ENCODE results near the gene EVI5.
"Not testable (repeated sequence)": the region's sequence is repeated elsewhere in the genome, so short reads cannot be mapped to it uniquely, and the experiment has no call there.

EVI5 gene

GRCh38 chr1:92791487-92792066 is 6.7 kb upstream of the EVI5 start:
- DNase-seq: no peak

- DNase-seq: no peak
Measured at GRCh38 chr1:92790867-92791266, 6.0 kb upstream of the EVI5 start.

GRCh38 chr1:92790081-92790480 is 5.2 kb upstream of the EVI5 start:
- no peak for DNase-seq

GRCh38 chr1:92786111-92786901 is 1.4 kb upstream of the EVI5 start:
- no peak for DNase-seq

- DNase-seq: no peak
Measured at GRCh38 chr1:92784021-92784638, 778 bp downstream of the EVI5 start.

GRCh38 chr1:92783550-92783949 is 1.4 kb downstream of the EVI5 start:
- DNase-seq: not testable (repeated sequence)

GRCh38 chr1:92778376-92778775 is 6.5 kb downstream of the EVI5 start:
- DNase-seq: no peak

GRCh38 chr1:92774407-92774806 is 10.5 kb downstream of the EVI5 start:
- DNase-seq: no peak

GRCh38 chr1:92773749-92774148 is 11.2 kb downstream of the EVI5 start:
- DNase-seq: not testable (repeated sequence)

GRCh38 chr1:92769856-92770255 is 15.1 kb downstream of the EVI5 start:
- no peak for DNase-seq

- no peak for DNase-seq
Measured at GRCh38 chr1:92768915-92769314, 16.0 kb downstream of the EVI5 start.

GRCh38 chr1:92768296-92768695 is 16.6 kb downstream of the EVI5 start:
- DNase-seq: no peak

GRCh38 chr1:92764116-92764515 is 20.8 kb downstream of the EVI5 start:
- DNase-seq: no peak

GRCh38 chr1:92762355-92762754 is 22.6 kb downstream of the EVI5 start:
- no peak for DNase-seq

GRCh38 chr1:92759361-92759760 is 25.5 kb downstream of the EVI5 start:
- DNase-seq: no peak

- DNase-seq: no peak
Measured at GRCh38 chr1:92756537-92756936, 28.4 kb downstream of the EVI5 start.

- DNase-seq: no peak
Measured at GRCh38 chr1:92755541-92756461, 29.1 kb downstream of the EVI5 start.

- no peak for DNase-seq
Measured at GRCh38 chr1:92754719-92755050, 30.2 kb downstream of the EVI5 start.

GRCh38 chr1:92754000-92754718 is 30.7 kb downstream of the EVI5 start:
- DNase-seq: no peak

GRCh38 chr1:92752719-92753118 is 32.2 kb downstream of the EVI5 start:
- no peak for DNase-seq

GRCh38 chr1:92749024-92749634 is 35.8 kb downstream of the EVI5 start:
- no peak for DNase-seq

GRCh38 chr1:92748138-92748537 is 36.8 kb downstream of the EVI5 start:
- no peak for DNase-seq

All from cortex of kidney (tissue), 1 donor.